SK-N-SH treated with all-trans-retinoic acid at 6 μM for 48 hours (cell line): ENCODE results near the gene TSEN34.

Experiments
- ATAC-seq: fragments of 200-7000 bp; cut with Tn5 transposase; 3 replicates; pipeline ENCODE4 v1.9.1; 2020; ENCODE audit warnings: mild to moderate bottlenecking, moderate library complexity
- ARNTL ChIP-seq: fragments of 450-650 bp; formaldehyde crosslinking; IDR thresholded peaks from 2 replicates; pipeline ENCODE4 v1.5.0; 2020; ENCODE audit warnings: low read depth, mild to moderate bottlenecking, moderate library complexity, borderline replicate concordance
- BACH2 ChIP-seq: fragments of 250-450 bp; sonication (Bioruptor Pico); IDR thresholded peaks from 2 replicates; pipeline ENCODE4 v1.9.0; 2021; ENCODE audit warnings: mild to moderate bottlenecking, borderline replicate concordance
- CREB5 ChIP-seq: fragments of 250-450 bp; sonication (Bioruptor Pico); IDR thresholded peaks from 2 replicates; pipeline ENCODE4 v1.5.1; 2020; ENCODE audit warnings: low read depth, mild to moderate bottlenecking, moderate library complexity
- CSDC2 ChIP-seq: fragments of 250-450 bp; sonication (Bioruptor Pico); IDR thresholded peaks from 2 replicates; pipeline ENCODE4 v1.5.0; 2020; ENCODE audit warnings: mild to moderate bottlenecking, moderate library complexity
- CSRNP3 ChIP-seq: fragments of 250-450 bp; sonication (Bioruptor Pico); IDR thresholded peaks from 2 replicates; pipeline ENCODE4 v1.5.1; 2021; ENCODE audit warnings: mild to moderate bottlenecking, moderate library complexity
- ESRRG ChIP-seq: fragments of 250-450 bp; sonication (Bioruptor Pico); IDR thresholded peaks from 2 replicates; pipeline ENCODE4 v1.6.1; 2021; ENCODE audit warnings: mild to moderate bottlenecking
- GLIS3 ChIP-seq: fragments of 250-450 bp; sonication (Bioruptor Pico); IDR thresholded peaks from 2 replicates; pipeline ENCODE4 v1.5.0; 2020; ENCODE audit warnings: mild to moderate bottlenecking, moderate library complexity
- OSR1 ChIP-seq: fragments of 250-450 bp; sonication (Bioruptor Pico); IDR thresholded peaks from 2 replicates; pipeline ENCODE4 v1.8.0; 2022; ENCODE audit warnings: moderate library complexity, mild to moderate bottlenecking, inconsistent platforms
- PATZ1 ChIP-seq: fragments of 250-450 bp; sonication (Bioruptor Pico); IDR thresholded peaks from 2 replicates; pipeline ENCODE4 v1.8.0; 2020; ENCODE audit warnings: mild to moderate bottlenecking, moderate library complexity, borderline replicate concordance
- POU6F1 ChIP-seq: fragments of 250-450 bp; sonication (Bioruptor Pico); IDR thresholded peaks from 2 replicates; pipeline ENCODE4 v1.8.0; 2021; ENCODE audit warnings: low read depth, mild to moderate bottlenecking, moderate library complexity, borderline replicate concordance
- PPARA ChIP-seq: fragments of 250-450 bp; sonication (Bioruptor Pico); IDR thresholded peaks from 2 replicates; pipeline ENCODE4 v1.5.0; 2020; ENCODE audit warnings: mild to moderate bottlenecking, borderline replicate concordance
- RARB ChIP-seq: fragments of 250-450 bp; sonication (Bioruptor Pico); IDR thresholded peaks from 2 replicates; pipeline ENCODE4 v1.8.0; 2021; ENCODE audit warnings: mild to moderate bottlenecking, moderate library complexity
- SNAI2 ChIP-seq: fragments of 250-450 bp; sonication (Bioruptor Pico); IDR thresholded peaks from 2 replicates; pipeline ENCODE4 v1.5.0; 2020; ENCODE audit warnings: mild to moderate bottlenecking, moderate library complexity
- TCF4 ChIP-seq: fragments of 250-450 bp; sonication (Bioruptor Pico); IDR thresholded peaks from 2 replicates; pipeline ENCODE4 v1.8.0; 2021; ENCODE audit warnings: mild to moderate bottlenecking, moderate library complexity, borderline replicate concordance
- ZC3H10 ChIP-seq: fragments of 250-450 bp; sonication (Bioruptor Pico); IDR thresholded peaks from 2 replicates; pipeline ENCODE4 v1.5.1; 2021; ENCODE audit warnings: mild to moderate bottlenecking, moderate library complexity
- ZFP3 ChIP-seq: fragments of 250-450 bp; sonication (Bioruptor Pico); IDR thresholded peaks from 2 replicates; pipeline ENCODE4 v1.5.0; 2020; ENCODE audit warnings: mild to moderate bottlenecking, moderate library complexity
- ZFP30 ChIP-seq: fragments of 450-650 bp; formaldehyde crosslinking; IDR thresholded peaks from 2 replicates; pipeline ENCODE4 v1.5.0; 2022; ENCODE audit warnings: mild to moderate bottlenecking, moderate library complexity
- ZNF565 ChIP-seq: fragments of 450-650 bp; formaldehyde crosslinking; conservative IDR thresholded peaks from 2 replicates; pipeline ENCODE4 v1.5.0; 2020; ENCODE audit warnings: low read depth, mild to moderate bottlenecking, moderate library complexity
- ZNF70 ChIP-seq: fragments of 450-650 bp; formaldehyde crosslinking; IDR thresholded peaks from 2 replicates; pipeline ENCODE4 v1.5.0; 2020; ENCODE audit warnings: mild to moderate bottlenecking, moderate library complexity
- ZNF8 ChIP-seq: fragments of 450-650 bp; formaldehyde crosslinking; IDR thresholded peaks from 2 replicates; pipeline ENCODE4 v1.5.0; 2020; ENCODE audit warnings: mild to moderate bottlenecking, moderate library complexity

Gene TSEN34

GRCh38 chr19:54152878-54153524 lies 38.1 kb upstream of the TSEN34 start:
- ATAC-seq, result no peak
- TF ChIP-seq CSDC2 (CRISPR knock-in tag), result no peak
- no peak for TF ChIP-seq ZC3H10
- no peak for TF ChIP-seq CREB5
- no peak for TF ChIP-seq ZNF70 (CRISPR knock-in tag)
- no peak for TF ChIP-seq ZFP30 (CRISPR knock-in tag)
- no peak for TF ChIP-seq GLIS3 (CRISPR knock-in tag)
- no peak for TF ChIP-seq OSR1 (CRISPR knock-in tag)
- TF ChIP-seq ZNF8 (CRISPR knock-in tag), result no peak
- TF ChIP-seq POU6F1 (CRISPR knock-in tag), result no peak
- TF ChIP-seq BACH2, result no peak
- no peak for TF ChIP-seq ARNTL (CRISPR knock-in tag)
- no peak for TF ChIP-seq ESRRG (CRISPR knock-in tag)
- no peak for TF ChIP-seq CSRNP3
- TF ChIP-seq RARB (CRISPR knock-in tag), result no peak
- TF ChIP-seq PPARA (CRISPR knock-in tag), result no peak
- no peak for TF ChIP-seq PATZ1 (CRISPR knock-in tag)
- TF ChIP-seq SNAI2, result no peak

- no peak for ATAC-seq
- TF ChIP-seq TCF4 (CRISPR knock-in tag) (no peak), ZC3H10 (no peak), ZNF565 (no peak), ZFP30 (CRISPR knock-in tag) (no peak), BACH2 (no peak), PPARA (CRISPR knock-in tag) (no peak), PATZ1 (CRISPR knock-in tag) (no peak), ESRRG (CRISPR knock-in tag) (no peak), SNAI2 (no peak), ZNF8 (CRISPR knock-in tag) (no peak), CREB5 (no peak), CSRNP3 (no peak), ZNF70 (CRISPR knock-in tag) (no peak), RARB (CRISPR knock-in tag) (no peak), OSR1 (CRISPR knock-in tag) (no peak), ZFP3 (CRISPR knock-in tag) (no peak)
- TF ChIP-seq, all 23 proteins: peak for 0
These were observed 37.3 kb upstream of the TSEN34 start for GRCh38 chr19:54153731-54154326.
